ENCODE measurements around the gene HIVEP2. TPM values are rescaled to one million over a fixed set of nuclear protein-coding genes. Genes with fewer than 3 reads are reported as not detected.

The HIVEP2 gene
- total and polyA plus RNA-seq, 2 donors (not counting 1 experiment from before 2014, with no cell fraction given), result 5.8 to 31.9 TPM

DNA sequence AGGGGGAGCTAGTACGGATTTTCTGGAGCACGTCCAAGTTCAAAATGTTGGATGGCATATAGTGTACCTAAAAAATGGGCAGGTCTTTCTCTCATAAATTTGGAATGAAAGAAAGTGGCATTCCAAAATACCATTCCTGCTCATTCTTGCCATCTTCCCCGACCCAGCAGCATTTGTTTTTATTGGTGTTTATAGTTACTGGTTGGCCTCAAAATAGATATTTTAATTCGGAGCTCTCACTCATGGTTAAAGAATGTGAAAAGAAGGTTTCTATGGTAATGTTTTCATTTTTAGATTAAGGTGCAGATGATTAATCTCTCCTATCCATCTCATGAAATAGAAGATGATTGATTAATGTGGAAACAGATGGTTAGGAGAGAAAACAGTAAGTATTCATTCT lies 204.5 kb downstream of the HIVEP2 start:
- ATAC-seq (ENCODE audit: low read depth), result no peak
- H3K4me3 Mint-ChIP-seq, result no peak overlapping the region

DNA sequence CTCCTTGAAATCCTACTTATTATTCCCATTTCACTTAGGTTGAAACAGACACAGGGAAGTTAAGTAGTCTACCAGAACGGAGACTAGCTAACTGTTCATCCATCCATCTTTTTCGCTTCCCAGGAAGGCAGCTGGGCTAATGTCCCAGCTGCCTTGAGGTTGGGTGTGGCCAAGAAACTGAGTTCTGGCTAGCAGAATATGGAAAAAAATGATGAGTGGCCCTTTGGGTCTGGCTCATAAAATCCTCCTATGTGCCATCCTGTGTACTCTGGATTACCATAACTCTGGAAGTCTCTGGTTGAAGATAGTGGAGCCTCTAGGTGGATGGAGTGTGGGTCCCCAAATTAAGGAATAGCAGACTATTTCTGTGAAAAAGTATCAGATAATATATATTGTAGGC lies 206.2 kb downstream of the HIVEP2 start:
- H3K36me3 ChIP-seq (replicated peaks in 1 of 2; ENCODE audit: control extremely low read depth in 1 of 2, control insufficient read depth in 1 of 2, extremely low read depth in 1 of 2, insufficient read depth in 2 of 2, low read length in 1 of 2), result no peaks in the 10 kb centered on the region
- no peaks in the 10 kb centered on the region for H3K4me1 ChIP-seq (ENCODE audit: control insufficient read depth in 2 of 2, insufficient read depth in 2 of 2, low read length in 2 of 2)
- no peak for ATAC-seq (ENCODE audit: low read depth)
- H4K20me1 ChIP-seq (ENCODE audit: control insufficient read depth, insufficient read depth, low read length, poor library complexity, severe bottlenecking), result no peaks in the 10 kb centered on the region
- Mint-ChIP-seq H3K9me3 (ENCODE audit: insufficient read depth) (no peaks in the 10 kb centered on the region), H3K27ac (no peak overlapping the region), H3K4me1 (no peaks in the 10 kb centered on the region), H3K4me3 (no peak overlapping the region), H3K27me3 (no peaks in the 10 kb centered on the region)
- H3K9ac ChIP-seq (ENCODE audit: low read length), result no peak overlapping the region
- WGBS (ENCODE audit: insufficient coverage), result no CpG with 5 or more reads among the region's 2 CpGs
- no peak overlapping the region for H3K4me3 ChIP-seq (ENCODE audit: control extremely low read depth in 1 of 5, extremely low read depth in 1 of 5, insufficient read depth in 1 of 5, low read depth in 2 of 5, low read length in 4 of 5)
- TF ChIP-seq, protein P1, sequence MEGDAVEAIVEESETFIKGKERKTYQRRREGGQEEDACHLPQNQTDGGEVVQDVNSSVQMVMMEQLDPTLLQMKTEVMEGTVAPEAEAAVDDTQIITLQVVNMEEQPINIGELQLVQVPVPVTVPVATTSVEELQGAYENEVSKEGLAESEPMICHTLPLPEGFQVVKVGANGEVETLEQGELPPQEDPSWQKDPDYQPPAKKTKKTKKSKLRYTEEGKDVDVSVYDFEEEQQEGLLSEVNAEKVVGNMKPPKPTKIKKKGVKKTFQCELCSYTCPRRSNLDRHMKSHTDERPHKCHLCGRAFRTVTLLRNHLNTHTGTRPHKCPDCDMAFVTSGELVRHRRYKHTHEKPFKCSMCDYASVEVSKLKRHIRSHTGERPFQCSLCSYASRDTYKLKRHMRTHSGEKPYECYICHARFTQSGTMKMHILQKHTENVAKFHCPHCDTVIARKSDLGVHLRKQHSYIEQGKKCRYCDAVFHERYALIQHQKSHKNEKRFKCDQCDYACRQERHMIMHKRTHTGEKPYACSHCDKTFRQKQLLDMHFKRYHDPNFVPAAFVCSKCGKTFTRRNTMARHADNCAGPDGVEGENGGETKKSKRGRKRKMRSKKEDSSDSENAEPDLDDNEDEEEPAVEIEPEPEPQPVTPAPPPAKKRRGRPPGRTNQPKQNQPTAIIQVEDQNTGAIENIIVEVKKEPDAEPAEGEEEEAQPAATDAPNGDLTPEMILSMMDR (IDR thresholded peaks at IDR 0.05), result no peak
- TF ChIP-seq EZH2 (IDR thresholded peaks at IDR 0.05; ENCODE audit: borderline replicate concordance, insufficient read depth, low read depth, low read length, poor library complexity, severe bottlenecking), result no peak
- ChIA-PET POLR2A (no interaction called here), CTCF (interaction anchor here (1.5 to 2.0 kb wide), 2 partner anchors 8 to 32 kb away, joined by 4 to 8 read pairs; no protein-coding TSS in a partner anchor)
- no peak overlapping the region for H3K27ac ChIP-seq (ENCODE audit: low read length in 2 of 2)
- no peaks in the 10 kb centered on the region for H3K79me2 ChIP-seq (ENCODE audit: control insufficient read depth, insufficient read depth, low read length)
- H3K9me3 ChIP-seq (ENCODE audit: control extremely low read depth in 1 of 3, control insufficient read depth in 2 of 3, insufficient read depth in 1 of 3, low read length in 2 of 3), result no peaks in the 10 kb centered on the region
- intact Hi-C loops (cut with micrococcal nuclease), result no loop called here
- no peak for DNase-seq
- no peak overlapping the region for H3K4me2 ChIP-seq (replicated peaks; ENCODE audit: low read depth, low read length, poor library complexity, severe bottlenecking)
- no peak overlapping the region for H2AFZ ChIP-seq (ENCODE audit: insufficient read depth, low read depth, low read length, poor library complexity, severe bottlenecking)
- no peaks in the 10 kb centered on the region for H3K27me3 ChIP-seq (replicated peaks in 1 of 4; ENCODE audit: control extremely low read depth in 1 of 4, control insufficient read depth in 3 of 4, insufficient read depth in 4 of 4, low read length in 3 of 4)

More for the DNA sequence above, 204.5 kb downstream of the HIVEP2 start:
- TF ChIP-seq EZH2 (IDR thresholded peaks at IDR 0.05; ENCODE audit: borderline replicate concordance, insufficient read depth, low read depth, low read length, poor library complexity, severe bottlenecking), result no peak
- TF ChIP-seq, protein P1 (IDR thresholded peaks at IDR 0.05), result no peak
- no peak overlapping the region for H2AFZ ChIP-seq (ENCODE audit: insufficient read depth, low read depth, low read length, poor library complexity, severe bottlenecking)
- no peaks in the 10 kb centered on the region for H3K4me1 ChIP-seq (ENCODE audit: control insufficient read depth in 2 of 2, insufficient read depth in 2 of 2, low read length in 2 of 2)
- H3K27me3 ChIP-seq (replicated peaks in 1 of 4; ENCODE audit: control extremely low read depth in 1 of 4, control insufficient read depth in 3 of 4, insufficient read depth in 4 of 4, low read length in 3 of 4), result no peaks in the 10 kb centered on the region
- no peaks in the 10 kb centered on the region for H3K9me3 Mint-ChIP-seq (ENCODE audit: insufficient read depth)
- no peak overlapping the region for H3K4me3 ChIP-seq (ENCODE audit: control extremely low read depth in 1 of 5, extremely low read depth in 1 of 5, insufficient read depth in 1 of 5, low read depth in 2 of 5, low read length in 4 of 5)
- no peak for DNase-seq
- no peaks in the 10 kb centered on the region for H4K20me1 ChIP-seq (ENCODE audit: control insufficient read depth, insufficient read depth, low read length, poor library complexity, severe bottlenecking)
- H3K27ac ChIP-seq (ENCODE audit: low read length in 2 of 2), result no peak overlapping the region
- no peaks in the 10 kb centered on the region for H3K27me3 Mint-ChIP-seq
- H3K27ac Mint-ChIP-seq, result no peak overlapping the region
- H3K9ac ChIP-seq (ENCODE audit: low read length), result no peak overlapping the region
- H3K36me3 ChIP-seq (replicated peaks in 1 of 2; ENCODE audit: control extremely low read depth in 1 of 2, control insufficient read depth in 1 of 2, extremely low read depth in 1 of 2, insufficient read depth in 2 of 2, low read length in 1 of 2), result no peaks in the 10 kb centered on the region
- H3K4me2 ChIP-seq (replicated peaks; ENCODE audit: low read depth, low read length, poor library complexity, severe bottlenecking), result no peak overlapping the region
- intact Hi-C loops (cut with micrococcal nuclease), result no loop called here
- POLR2A ChIA-PET, result no interaction called here
- no peaks in the 10 kb centered on the region for H3K79me2 ChIP-seq (ENCODE audit: control insufficient read depth, insufficient read depth, low read length)
- no peaks in the 10 kb centered on the region for H3K9me3 ChIP-seq (ENCODE audit: control extremely low read depth in 1 of 3, control insufficient read depth in 2 of 3, insufficient read depth in 1 of 3, low read length in 2 of 3)
- CTCF ChIA-PET, result no interaction called here
- 100% methylated on average over 2 of the region's 4 CpGs for whole genome bisulfite sequencing (ENCODE audit: insufficient coverage)
- no peaks in the 10 kb centered on the region for H3K4me1 Mint-ChIP-seq
